Measurements from ENCODE around the gene ARVCF.

DNA sequence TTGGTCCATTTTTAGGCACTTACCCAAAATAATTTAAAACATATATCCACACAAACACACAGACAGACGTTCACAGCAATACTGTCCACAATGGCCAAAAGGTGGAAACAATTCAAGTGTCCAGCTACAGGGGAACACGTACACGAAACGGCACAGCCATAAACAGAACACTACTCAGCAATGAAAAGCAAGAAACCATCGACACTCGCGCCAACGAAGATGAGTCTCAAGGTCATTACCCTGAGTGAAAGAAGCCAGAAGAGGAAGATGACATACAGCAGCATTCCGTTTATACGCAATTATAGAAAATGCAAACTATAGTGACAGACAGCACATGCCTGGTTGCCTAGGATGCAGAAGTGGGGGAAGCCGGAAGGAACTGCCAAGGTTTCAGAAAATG lies 88.4 kb downstream of the ARVCF start:
- TF ChIP-seq CTCF (IDR thresholded peaks at IDR 0.05) (no peak), POLR2A (IDR thresholded peaks at IDR 0.05) (no peak)
